ENCODE data around the gene UQCRC1.

- TF ChIP-seq CTCF (IDR thresholded peaks at IDR 0.05) (no peak), POLR2A (IDR thresholded peaks at IDR 0.05) (no peak)
These were observed 2.9 kb upstream of the UQCRC1 start for GRCh38 chr3:48612309-48612708.

All from thyroid gland (tissue), 4 donors.